Activated CD4-positive, alpha-beta T cell treated with anti-CD3 and anti-CD28 coated beads for 36 hours (primary cell): ENCODE data around the gene SCMH1. TPM values are rescaled to one million over a fixed set of nuclear protein-coding genes. Genes with fewer than 3 reads are reported as not detected.

ENCODE experiments used
- ATAC-seq: fragments of 200-7000 bp; cut with Tn5 transposase; one replicate; pipeline ENCODE4 v1.10.0; 2021; ENCODE audit warnings: mild to moderate bottlenecking, moderate library complexity
- CTCF ChIA-PET: fragments of 350-600 bp; sonication (Branson Sonifier 250); formaldehyde crosslinking; loops from one replicate; lab custom pipeline; 2021; ENCODE audit warnings: antibody characterized with exemption; lab: Charles Lee
- POLR2A ChIA-PET: fragments of 350-600 bp; sonication (Branson Sonifier 250); formaldehyde crosslinking; loops from one replicate; lab custom pipeline; 2021; ENCODE audit warnings: antibody characterized with exemption, inconsistent platforms; lab: Charles Lee
- DNase-seq: peaks from one replicate; pipeline ENCODE4 v3.0.0-alpha.2; 2020
- H3K27ac Mint-ChIP-seq: one replicate; pipeline ENCODE4 v1.8.0; 2021; ENCODE audit warnings: mixed read lengths
- H3K27me3 Mint-ChIP-seq: one replicate; pipeline ENCODE4 v1.8.0; 2021; ENCODE audit warnings: mixed read lengths
- H3K36me3 Mint-ChIP-seq: one replicate; pipeline ENCODE4 v1.8.0; 2021; ENCODE audit warnings: low read depth, mixed read lengths
- H3K4me1 Mint-ChIP-seq: one replicate; pipeline ENCODE4 v1.8.0; 2021; ENCODE audit warnings: mixed read lengths
- H3K4me3 Mint-ChIP-seq: one replicate; pipeline ENCODE4 v1.8.0; 2021; ENCODE audit warnings: mild to moderate bottlenecking, moderate library complexity, mixed read lengths
- H3K9me3 Mint-ChIP-seq: one replicate; pipeline ENCODE4 v1.8.0; 2021; ENCODE audit warnings: low read depth, mixed read lengths
- intact Hi-C, 2 experiments: fragments of 100-400 bp; cut with DNase I in 1 of 2; cut with micrococcal nuclease in 1 of 2; formaldehyde crosslinking; loops; one replicate each; pipeline versions ENCODE4 v1.14.2 to v1.15.1; 2022 to 2024; cut with DNase I, micrococcal nuclease
- total RNA-seq, 2 experiments: library from RNA; stranded (reverse); gene quantifications; one replicate each; pipeline ENCODE4 v1.2.3, GENCODE V29; 2021

SCMH1 gene
- total RNA-seq, 2 experiments from 2014 or later = 23.7 to 31.0 TPM

DNA sequence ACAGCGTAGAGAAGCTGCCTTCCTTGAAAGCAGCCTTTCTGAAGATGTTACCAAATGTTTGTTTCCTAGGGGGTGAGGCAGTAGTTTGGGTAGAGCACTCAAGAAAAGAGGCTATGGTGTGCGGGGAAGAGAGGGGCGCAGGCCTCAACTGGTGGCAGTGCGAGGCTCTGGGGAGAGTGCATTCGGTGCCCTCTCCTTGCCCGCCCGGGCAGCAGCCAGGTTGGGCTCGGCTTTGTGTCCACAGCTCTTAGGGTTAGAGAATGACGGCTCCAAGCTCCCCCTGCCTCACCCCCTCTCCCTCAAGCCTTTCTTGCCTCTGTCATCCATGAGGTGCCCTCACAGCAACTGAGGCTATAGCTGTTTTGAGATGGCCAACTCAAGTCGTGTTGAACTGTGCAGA, 219.7 kb downstream of the SCMH1 start:
- POLR2A ChIA-PET = no interaction called here
- CTCF ChIA-PET = interaction anchor here (0.7 kb wide), 1 partner anchor 69 kb away, joined by 3 read pairs; no protein-coding TSS in a partner anchor
- Mint-ChIP-seq H3K9me3 (no peaks in the 10 kb centered on the region), H3K4me3 (no peak overlapping the region), H3K36me3 (peaks cover 11% of the 10 kb centered on the region), H3K4me1 (no peaks in the 10 kb centered on the region), H3K27me3 (no peaks in the 10 kb centered on the region), H3K27ac (no peak overlapping the region)
- DNase-seq (no peak), ATAC-seq (no peak)
- intact Hi-C loops = no loop called here

DNA sequence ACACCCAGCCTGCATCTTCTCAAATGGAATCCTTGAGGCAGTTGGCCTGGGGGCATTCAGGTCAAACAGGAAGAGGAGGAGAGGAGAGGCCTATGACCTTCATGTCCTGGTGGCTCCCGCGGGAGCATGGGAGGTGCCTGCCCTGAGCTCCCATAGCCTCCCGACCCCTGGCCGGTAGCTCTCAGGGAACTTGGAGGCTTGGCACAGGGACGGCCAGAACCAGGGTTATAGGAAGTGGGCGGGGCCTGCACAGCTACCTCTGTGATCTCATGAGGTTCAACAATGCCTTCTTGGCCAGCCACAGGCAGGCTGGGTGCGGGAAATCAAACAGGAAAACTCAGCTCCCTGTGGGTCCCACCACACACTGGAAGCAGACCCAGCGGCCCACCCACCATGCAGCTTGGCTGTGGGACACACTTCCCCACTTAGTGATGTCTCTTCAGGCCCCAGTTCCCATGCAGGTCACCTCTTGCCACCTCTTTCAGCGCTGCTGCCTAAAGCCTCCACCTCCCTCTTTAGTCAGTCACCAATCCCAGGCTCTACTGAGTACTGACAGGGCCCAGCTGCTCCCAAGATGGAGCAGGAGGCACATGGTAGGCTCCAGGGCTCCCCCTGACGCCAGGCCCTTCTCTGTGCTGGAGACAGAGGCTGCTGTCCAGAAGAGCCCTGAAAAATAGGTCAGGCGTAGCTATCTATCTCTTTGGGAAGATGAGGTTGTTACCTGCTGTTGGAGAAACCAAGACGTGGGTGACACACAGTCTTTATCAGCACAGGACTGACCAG, 220.4 kb downstream of the SCMH1 start, which contains the start of gene SLFNL1:
Gene SLFNL1, minus strand, starts transcription at position 200 of the 783 bp plus-strand sequence. CDS start 1,065 bp downstream, outside the sequence.
- ChIA-PET POLR2A (no interaction called here), CTCF (interaction anchor here (0.7 kb wide), 1 partner anchor 69 kb away, joined by 3 read pairs; no protein-coding TSS in a partner anchor)
- Mint-ChIP-seq H3K4me3 (no peak within 1 kb of the TSS), H3K27ac (no peak within 1 kb of the TSS), H3K36me3 (peaks cover 13% of the 10 kb centered on the region), H3K27me3 (no peaks in the 10 kb centered on the region), H3K9me3 (no peaks in the 10 kb centered on the region), H3K4me1 (no peaks in the 10 kb centered on the region)
- no peak for DNase-seq
- ATAC-seq = no peak
- intact Hi-C loops = loop anchor here in 1 of 2 experiments (2.0 kb wide), 1 partner anchor 17 kb away; no protein-coding TSS in a partner anchor

DNA sequence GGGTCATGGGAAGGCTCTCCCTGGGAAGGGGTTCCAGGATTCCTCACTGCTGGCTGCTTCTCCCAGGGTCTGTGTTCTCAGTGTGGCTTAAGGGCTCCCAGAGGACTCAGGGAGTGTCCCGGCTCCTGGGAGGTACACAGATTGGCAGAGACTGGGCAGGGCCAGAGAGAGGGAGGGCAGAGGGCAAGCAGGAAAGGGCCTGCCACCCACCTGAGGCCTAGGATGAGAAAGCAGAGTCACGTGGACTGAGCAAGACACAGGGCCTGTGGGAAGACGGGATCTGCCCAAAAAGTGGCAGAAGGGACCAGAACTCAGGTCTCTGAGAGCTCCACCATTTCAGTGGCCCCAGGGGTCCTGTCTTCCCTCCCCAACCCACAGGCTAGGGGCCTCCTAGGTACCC, 221.5 kb downstream of the SCMH1 start:
- H3K4me3 Mint-ChIP-seq = no peak overlapping the region
- intact Hi-C loops = loop anchor here in 1 of 2 experiments (2.0 kb wide), 1 partner anchor 16 kb away; no protein-coding TSS in a partner anchor
- H3K4me1 Mint-ChIP-seq = no peaks in the 10 kb centered on the region
- H3K9me3 Mint-ChIP-seq = no peaks in the 10 kb centered on the region
- ATAC-seq (no peak), DNase-seq (no peak)
- ChIA-PET CTCF (no interaction called here), POLR2A (no interaction called here)
- peaks cover 14% of the 10 kb centered on the region for H3K36me3 Mint-ChIP-seq
- H3K27me3 Mint-ChIP-seq = no peaks in the 10 kb centered on the region
- no peak overlapping the region for H3K27ac Mint-ChIP-seq

DNA sequence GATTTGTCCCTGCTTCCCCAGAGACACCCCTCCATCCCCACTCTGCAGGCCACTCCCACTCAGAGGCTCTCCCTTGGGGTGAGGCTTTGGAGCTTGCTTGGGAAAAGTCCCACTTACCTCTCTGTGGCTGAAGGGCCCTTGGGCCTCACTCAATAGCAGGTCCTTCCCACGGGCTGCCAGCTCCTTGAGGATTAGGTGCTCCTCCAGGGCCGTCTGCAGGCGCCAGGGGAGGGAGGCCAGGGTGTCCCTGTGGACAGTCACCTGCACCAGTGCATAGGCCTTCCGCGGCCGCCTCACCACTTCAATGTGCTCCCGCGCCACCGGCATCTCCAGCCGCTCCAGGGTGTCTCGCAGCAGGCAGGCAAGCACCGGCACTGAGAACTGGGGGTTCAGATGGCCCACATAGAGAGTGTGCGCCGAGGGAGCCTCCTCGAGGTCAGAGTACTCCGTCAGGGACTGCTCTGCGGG, 222.0 kb downstream of the SCMH1 start:
- ATAC-seq (no peak), DNase-seq (no peak)
- H3K27ac Mint-ChIP-seq = no peak overlapping the region
- H3K4me3 Mint-ChIP-seq = no peak overlapping the region
- H3K4me1 Mint-ChIP-seq = no peaks in the 10 kb centered on the region
- peaks cover 11% of the 10 kb centered on the region for H3K36me3 Mint-ChIP-seq
- intact Hi-C loops = loop anchor here in 1 of 2 experiments (2.0 kb wide), 1 partner anchor 15 kb away; no protein-coding TSS in a partner anchor
- POLR2A ChIA-PET = no interaction called here
- CTCF ChIA-PET = no interaction called here
- H3K27me3 Mint-ChIP-seq = no peaks in the 10 kb centered on the region
- H3K9me3 Mint-ChIP-seq = no peaks in the 10 kb centered on the region

DNA sequence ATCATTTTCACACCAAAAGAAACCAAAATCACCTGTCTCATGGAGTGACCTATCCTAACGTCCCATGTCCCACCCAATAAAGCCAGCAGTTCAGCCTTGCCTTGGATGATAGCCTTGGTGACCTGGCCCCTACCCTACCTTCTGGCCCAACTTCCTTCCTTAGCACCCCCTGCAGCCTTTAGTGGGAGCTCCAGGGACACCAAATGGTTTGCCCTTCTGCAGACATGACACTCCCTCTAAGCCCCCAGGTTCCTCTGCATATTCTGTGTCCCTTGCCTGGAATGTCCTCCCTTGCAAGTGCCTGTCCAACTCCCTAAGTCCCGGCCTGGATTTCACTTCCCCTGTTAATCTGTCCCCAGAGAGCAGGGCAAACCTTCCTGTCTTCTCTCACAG, 222.8 kb downstream of the SCMH1 start:
- H3K27me3 Mint-ChIP-seq = no peaks in the 10 kb centered on the region
- DNase-seq = no peak
- peaks cover 15% of the 10 kb centered on the region for H3K36me3 Mint-ChIP-seq
- no peak overlapping the region for H3K4me3 Mint-ChIP-seq
- intact Hi-C loops = loop anchor here in 1 of 2 experiments (5.0 kb wide), 1 partner anchor 37 kb away; no protein-coding TSS in a partner anchor
- ATAC-seq = no peak
- H3K4me1 Mint-ChIP-seq = no peaks in the 10 kb centered on the region
- CTCF ChIA-PET = no interaction called here
- H3K9me3 Mint-ChIP-seq = no peaks in the 10 kb centered on the region
- POLR2A ChIA-PET = no interaction called here
- H3K27ac Mint-ChIP-seq = no peak overlapping the region

DNA sequence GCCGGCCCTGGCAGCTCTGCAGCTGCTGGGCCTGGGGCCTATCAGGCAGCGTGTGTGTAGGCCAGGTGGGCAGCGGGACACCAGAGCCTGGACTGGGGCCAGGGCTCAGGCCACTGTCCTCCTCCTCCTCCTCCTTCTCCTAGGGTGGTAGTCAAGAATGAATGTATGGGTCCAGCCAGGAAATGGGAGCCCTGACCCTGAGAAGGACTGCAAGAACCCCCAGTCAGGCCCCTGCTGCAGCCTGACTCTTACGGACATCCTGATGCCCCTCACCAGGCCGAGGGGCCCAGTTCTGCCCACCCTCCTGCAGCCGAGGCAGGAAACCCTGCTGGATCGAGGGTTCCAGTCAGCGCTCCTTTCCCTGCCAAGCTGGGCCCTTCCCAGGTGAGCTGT, 224.1 kb downstream of the SCMH1 start:
- Mint-ChIP-seq H3K4me1 (no peaks in the 10 kb centered on the region), H3K36me3 (peaks cover 22% of the 10 kb centered on the region), H3K9me3 (no peaks in the 10 kb centered on the region), H3K27me3 (no peaks in the 10 kb centered on the region), H3K4me3 (no peak overlapping the region), H3K27ac (no peak overlapping the region)
- no peak for ATAC-seq
- POLR2A ChIA-PET = no interaction called here
- CTCF ChIA-PET = no interaction called here
- no peak for DNase-seq
- intact Hi-C loops = loop anchor here in 1 of 2 experiments (5.0 kb wide), 1 partner anchor 36 kb away; no protein-coding TSS in a partner anchor

DNA sequence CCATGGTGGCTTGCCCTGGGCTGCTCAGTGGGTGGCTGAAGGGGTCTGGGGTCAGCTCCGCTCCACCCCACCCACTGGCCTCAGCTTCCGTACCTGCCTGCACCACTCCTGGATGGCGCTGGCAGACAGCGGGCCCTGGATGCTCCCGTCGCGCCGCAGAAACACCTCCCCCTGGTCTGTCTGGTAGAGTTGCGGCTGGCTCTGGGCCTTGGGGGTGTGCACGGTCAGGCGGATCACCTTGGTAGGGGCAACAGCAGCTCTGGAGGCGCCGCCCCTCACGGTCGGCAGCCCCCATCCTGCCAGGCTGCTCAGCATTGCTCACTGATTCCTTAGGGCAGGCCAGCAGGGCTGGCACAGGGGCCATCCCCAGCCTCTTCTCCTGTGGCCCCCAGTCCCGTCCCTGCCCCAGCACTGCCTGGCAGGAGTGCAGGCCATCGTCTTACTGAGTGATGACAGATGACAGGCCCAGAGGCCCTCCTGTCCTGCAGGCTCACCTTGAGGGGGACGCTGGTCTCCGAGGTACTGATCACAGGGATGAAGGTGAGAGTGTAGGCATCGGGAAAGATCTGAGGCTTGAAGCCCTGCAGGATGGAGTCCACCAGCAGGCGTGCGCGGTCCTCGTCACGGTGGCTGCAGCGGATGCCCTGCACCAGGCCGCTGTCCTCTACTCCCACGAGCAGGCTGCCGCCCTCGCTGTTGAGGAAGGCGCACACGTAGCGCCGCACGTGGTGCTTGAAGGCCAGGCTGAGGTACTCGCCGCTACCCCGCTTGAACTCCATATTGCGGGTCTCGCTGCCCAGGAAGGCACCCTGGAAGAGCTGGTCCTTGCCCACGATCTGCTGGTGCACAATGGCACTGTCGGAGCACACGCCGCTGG, 224.7 kb downstream of the SCMH1 start:
- no peak for ATAC-seq
- Mint-ChIP-seq H3K27ac (no peak overlapping the region), H3K9me3 (no peaks in the 10 kb centered on the region), H3K4me1 (no peaks in the 10 kb centered on the region), H3K4me3 (no peak overlapping the region), H3K27me3 (no peaks in the 10 kb centered on the region), H3K36me3 (peaks cover 26% of the 10 kb centered on the region)
- ChIA-PET CTCF (no interaction called here), POLR2A (no interaction called here)
- intact Hi-C loops = loop anchor here in 1 of 2 experiments (5.0 kb wide), 1 partner anchor 35 kb away; no protein-coding TSS in a partner anchor
- no peak for DNase-seq

DNA sequence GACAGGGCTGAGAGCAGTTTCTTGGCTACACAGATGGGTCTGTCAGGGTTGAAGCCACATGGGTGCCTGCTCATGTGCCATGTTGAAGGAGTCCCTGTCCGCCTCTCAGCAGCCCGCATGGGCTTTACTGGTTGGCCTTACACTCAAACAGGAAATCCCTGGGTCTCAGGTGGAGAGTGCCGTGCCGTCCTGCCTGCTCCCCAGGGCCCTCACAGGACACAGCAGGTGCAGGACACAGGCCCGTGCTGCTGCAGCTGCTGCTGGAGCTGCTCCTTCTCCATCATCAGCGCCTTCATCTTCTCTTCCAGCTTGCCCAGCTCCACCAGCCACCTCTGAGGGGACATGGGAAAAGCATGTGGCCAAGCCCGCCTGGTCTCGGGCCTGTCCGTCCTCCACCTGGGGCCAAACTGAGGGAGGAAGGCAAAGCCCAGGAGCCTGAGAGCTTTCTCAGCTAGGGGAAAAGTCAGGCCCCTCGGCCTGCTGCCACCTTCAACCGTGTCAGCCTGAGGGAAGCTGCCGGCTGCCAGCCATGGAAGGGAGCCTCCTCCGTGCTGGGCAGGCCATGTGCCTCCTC, 226.1 kb downstream of the SCMH1 start:
- Mint-ChIP-seq H3K36me3 (peaks cover 39% of the 10 kb centered on the region), H3K9me3 (no peaks in the 10 kb centered on the region), H3K27me3 (no peaks in the 10 kb centered on the region), H3K4me1 (no peaks in the 10 kb centered on the region), H3K4me3 (no peak overlapping the region), H3K27ac (no peak overlapping the region)
- intact Hi-C loops = loop anchor here in 1 of 2 experiments (5.0 kb wide), 1 partner anchor 34 kb away; no protein-coding TSS in a partner anchor
- CTCF ChIA-PET = interaction anchor here (0.7 kb wide), 1 partner anchor 388 kb away, joined by 4 read pairs; no protein-coding TSS in a partner anchor
- POLR2A ChIA-PET = no interaction called here
- no peak for ATAC-seq
- no peak for DNase-seq

DNA sequence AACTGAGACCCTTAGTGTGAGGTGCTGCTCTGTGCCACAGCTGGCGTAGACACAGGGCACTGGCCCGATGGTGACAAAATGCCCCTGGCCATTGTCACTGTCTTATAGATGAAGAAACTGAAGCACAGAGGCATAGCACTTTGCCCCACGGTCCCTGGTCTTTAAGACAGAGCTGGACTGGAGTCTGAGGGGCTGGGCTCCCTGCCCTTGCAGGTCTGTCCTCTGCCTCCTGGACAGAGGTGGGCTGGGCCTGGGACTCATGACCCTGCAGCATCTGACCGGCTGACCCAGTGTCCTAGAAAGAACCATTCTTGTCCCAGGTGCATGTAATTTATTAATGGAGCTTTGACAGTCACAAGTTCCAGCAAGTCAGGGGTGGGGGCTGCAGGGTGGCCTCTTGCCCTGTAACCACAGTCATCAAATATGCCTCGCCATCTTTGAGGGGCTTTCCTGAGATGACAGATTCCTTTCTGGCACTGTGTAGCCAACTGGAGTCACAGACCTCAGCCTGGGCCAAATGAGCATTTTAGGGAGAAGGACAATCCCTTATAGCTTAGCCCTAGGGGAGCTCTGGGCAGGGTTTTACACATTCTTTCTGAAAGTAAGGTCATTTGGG, 226.7 kb downstream of the SCMH1 start:
- no peak overlapping the region for H3K4me3 Mint-ChIP-seq
- H3K4me1 Mint-ChIP-seq = no peaks in the 10 kb centered on the region
- POLR2A ChIA-PET = no interaction called here
- no peaks in the 10 kb centered on the region for H3K27me3 Mint-ChIP-seq
- DNase-seq = no peak
- no peak overlapping the region for H3K27ac Mint-ChIP-seq
- CTCF ChIA-PET = interaction anchor here (0.6 kb wide), 1 partner anchor 41 kb away, joined by 3 read pairs; no protein-coding TSS in a partner anchor
- peaks cover 45% of the 10 kb centered on the region for H3K36me3 Mint-ChIP-seq
- intact Hi-C loops = loop anchor here in 1 of 2 experiments (5.0 kb wide), 1 partner anchor 33 kb away; no protein-coding TSS in a partner anchor
- no peak for ATAC-seq
- no peaks in the 10 kb centered on the region for H3K9me3 Mint-ChIP-seq

DNA sequence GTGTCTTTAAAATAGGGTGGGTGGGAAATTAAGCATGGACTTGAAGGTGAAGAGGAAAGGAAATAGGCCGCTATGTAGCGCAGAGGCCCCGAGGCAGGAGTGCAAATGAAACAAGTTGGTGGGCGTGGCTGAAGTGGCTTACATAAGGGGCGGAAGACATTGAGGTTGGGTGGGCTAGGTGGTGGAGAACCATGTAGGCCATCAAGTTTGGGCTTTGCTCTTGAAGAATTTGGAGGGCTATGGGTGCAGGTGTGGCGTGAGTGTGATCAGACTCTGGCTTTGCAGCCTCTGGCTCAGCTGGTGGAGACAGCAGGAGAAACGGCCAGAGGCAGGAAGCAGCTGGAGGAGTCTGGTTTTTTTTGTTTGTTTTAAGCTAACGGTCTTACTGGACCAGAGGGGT, 227.2 kb downstream of the SCMH1 start:
- H3K27ac Mint-ChIP-seq = no peak overlapping the region
- H3K4me1 Mint-ChIP-seq = no peaks in the 10 kb centered on the region
- ChIA-PET POLR2A (no interaction called here), CTCF (interaction anchor here (0.6 kb wide), 1 partner anchor 40 kb away, joined by 3 read pairs; no protein-coding TSS in a partner anchor)
- H3K9me3 Mint-ChIP-seq = no peaks in the 10 kb centered on the region
- no peak for DNase-seq
- no peak overlapping the region for H3K4me3 Mint-ChIP-seq
- intact Hi-C loops = loop anchor here in 1 of 2 experiments (5.0 kb wide), 1 partner anchor 33 kb away; no protein-coding TSS in a partner anchor
- ATAC-seq = no peak
- peaks cover 50% of the 10 kb centered on the region for H3K36me3 Mint-ChIP-seq
- no peaks in the 10 kb centered on the region for H3K27me3 Mint-ChIP-seq
